ENCODE results near the gene CCDC157.

The CCDC157 gene

GRCh38 chr22:30332551-30332950, 24.3 kb upstream of the CCDC157 start:
- TF ChIP-seq TAF1 (IDR thresholded peaks at IDR 0.05; ENCODE audit: borderline replicate concordance, insufficient read depth, low read length) (no peak), REST (IDR thresholded peaks at IDR 0.05; ENCODE audit: insufficient read depth in 1 of 2, low read depth in 2 of 2, low read length in 2 of 2) (no peak), POLR2AphosphoS5 (IDR thresholded peaks at IDR 0.05; ENCODE audit: low read depth, low read length) (no peak), SIN3A (IDR thresholded peaks at IDR 0.05; ENCODE audit: borderline replicate concordance, insufficient read depth, low read length) (no peak), FOXP2 (optimal IDR thresholded peaks at IDR 0.05; ENCODE audit: borderline replicate concordance, extremely low read depth, extremely low read length, insufficient read depth) (no peak)

GRCh38 chr22:30332994-30333706, 23.7 kb upstream of the CCDC157 start:
- no peak for TF ChIP-seq REST (IDR thresholded peaks at IDR 0.05; ENCODE audit: insufficient read depth in 1 of 2, low read depth in 2 of 2, low read length in 2 of 2)
- no peak for TF ChIP-seq POLR2AphosphoS5 (IDR thresholded peaks at IDR 0.05; ENCODE audit: low read depth, low read length)
- no peak for TF ChIP-seq TAF1 (IDR thresholded peaks at IDR 0.05; ENCODE audit: borderline replicate concordance, insufficient read depth, low read length)
- no peak for TF ChIP-seq SIN3A (IDR thresholded peaks at IDR 0.05; ENCODE audit: borderline replicate concordance, insufficient read depth, low read length)
- TF ChIP-seq FOXP2 (optimal IDR thresholded peaks at IDR 0.05; ENCODE audit: borderline replicate concordance, extremely low read depth, extremely low read length, insufficient read depth), result no peak

- TF ChIP-seq POLR2AphosphoS5 (IDR thresholded peaks at IDR 0.05; ENCODE audit: low read depth, low read length) (no peak), FOXP2 (optimal IDR thresholded peaks at IDR 0.05; ENCODE audit: borderline replicate concordance, extremely low read depth, extremely low read length, insufficient read depth) (no peak), TAF1 (IDR thresholded peaks at IDR 0.05; ENCODE audit: borderline replicate concordance, insufficient read depth, low read length) (no peak), REST (IDR thresholded peaks at IDR 0.05; ENCODE audit: insufficient read depth in 1 of 2, low read depth in 2 of 2, low read length in 2 of 2) (no peak)
These were observed 23.1 kb upstream of the CCDC157 start for GRCh38 chr22:30333707-30334087.

- no peak for TF ChIP-seq FOXP2 (optimal IDR thresholded peaks at IDR 0.05; ENCODE audit: borderline replicate concordance, extremely low read depth, extremely low read length, insufficient read depth)
- TF ChIP-seq SIN3A (IDR thresholded peaks at IDR 0.05; ENCODE audit: borderline replicate concordance, insufficient read depth, low read length), result no peak
- TF ChIP-seq POLR2AphosphoS5 (IDR thresholded peaks at IDR 0.05; ENCODE audit: low read depth, low read length), result no peak
- no peak for TF ChIP-seq TAF1 (IDR thresholded peaks at IDR 0.05; ENCODE audit: borderline replicate concordance, insufficient read depth, low read length)
- TF ChIP-seq REST (IDR thresholded peaks at IDR 0.05; ENCODE audit: insufficient read depth in 1 of 2, low read depth in 2 of 2, low read length in 2 of 2), result no peak
These were observed 22.2 kb upstream of the CCDC157 start for GRCh38 chr22:30334646-30335045.

Data from PFSK-1 (cell line).